HG02588 (cell line): ENCODE data around the gene CHD6.
"Not testable (repeated sequence)": the region's sequence is repeated elsewhere in the genome, so short reads cannot be mapped to it uniquely, and the experiment has no call there.

ENCODE experiments used
- ATAC-seq: cut with Tn5 transposase; IDR thresholded peaks from one replicate; pipeline ENCODE4 v1.9.1; 2021; ENCODE audit warnings: mild to moderate bottlenecking, moderate library complexity; ENCODE audit not compliant: unreplicated experiment

CHD6 gene

GRCh38 chr20:41544472-41544871 is 73.7 kb downstream of the CHD6 start:
- no peak for ATAC-seq

DNA sequence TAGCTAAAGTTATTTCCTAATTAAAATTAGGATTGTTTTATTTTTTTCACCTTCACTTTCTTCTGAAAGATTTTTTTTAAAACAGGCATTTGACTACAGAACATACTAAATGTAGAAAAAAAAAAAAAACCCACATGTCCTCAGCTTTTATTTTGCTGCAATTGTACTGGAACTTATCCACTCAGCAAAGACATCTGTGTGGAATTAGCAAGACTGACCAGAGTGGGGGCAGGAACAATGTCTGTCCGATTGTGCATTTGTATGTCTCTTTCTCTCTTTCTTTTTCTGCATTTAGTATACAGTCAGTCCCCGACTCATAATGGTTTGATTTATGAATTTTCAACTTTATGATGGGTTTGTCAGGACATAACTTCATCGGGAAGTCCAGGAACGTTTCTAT is 77.3 kb downstream of the CHD6 start:
- ATAC-seq = no peak

- no peak for ATAC-seq
These were observed 77.7 kb downstream of the CHD6 start for GRCh38 chr20:41540459-41540858.

- no peak for ATAC-seq
These were observed 79.2 kb downstream of the CHD6 start for GRCh38 chr20:41538810-41539596.

DNA sequence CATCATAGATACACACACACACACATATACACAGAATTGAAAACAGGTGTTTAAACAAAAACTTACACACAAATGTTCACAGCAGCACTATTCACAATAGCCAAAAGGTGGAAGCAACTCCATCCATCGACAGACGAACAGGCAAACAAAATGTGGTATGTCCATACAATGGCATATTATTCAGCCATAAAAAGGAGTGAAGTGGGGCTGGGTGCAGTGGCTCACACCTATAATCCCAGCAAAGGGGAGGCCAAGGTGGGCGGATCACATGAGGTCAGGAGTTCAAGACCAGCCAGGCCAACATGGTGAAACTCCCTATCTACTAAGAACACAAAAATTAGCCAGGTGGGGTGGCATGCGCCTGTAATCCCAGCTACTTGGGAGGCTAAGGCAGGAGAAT is 80.3 kb downstream of the CHD6 start:
- ATAC-seq = no peak

DNA sequence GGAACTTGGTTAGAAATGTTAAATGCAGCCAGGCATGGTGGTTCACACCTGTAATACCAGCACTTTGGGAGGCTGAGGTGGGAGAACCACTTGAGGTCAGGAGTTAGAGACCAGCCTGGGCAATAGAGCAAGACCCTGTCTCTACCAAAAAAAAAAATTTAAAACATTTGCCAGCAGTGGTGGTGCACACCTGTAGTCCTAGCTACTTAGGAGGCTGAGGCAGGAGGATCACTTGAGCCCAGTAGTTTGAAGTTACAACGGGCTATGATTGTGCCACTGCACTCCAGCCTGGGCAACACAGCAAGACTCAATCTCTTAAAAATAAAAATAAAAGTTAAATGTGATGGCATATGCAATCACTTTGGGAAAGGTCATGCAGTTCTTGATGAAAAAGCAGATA is 82.6 kb downstream of the CHD6 start:
- not testable (repeated sequence) for ATAC-seq

DNA sequence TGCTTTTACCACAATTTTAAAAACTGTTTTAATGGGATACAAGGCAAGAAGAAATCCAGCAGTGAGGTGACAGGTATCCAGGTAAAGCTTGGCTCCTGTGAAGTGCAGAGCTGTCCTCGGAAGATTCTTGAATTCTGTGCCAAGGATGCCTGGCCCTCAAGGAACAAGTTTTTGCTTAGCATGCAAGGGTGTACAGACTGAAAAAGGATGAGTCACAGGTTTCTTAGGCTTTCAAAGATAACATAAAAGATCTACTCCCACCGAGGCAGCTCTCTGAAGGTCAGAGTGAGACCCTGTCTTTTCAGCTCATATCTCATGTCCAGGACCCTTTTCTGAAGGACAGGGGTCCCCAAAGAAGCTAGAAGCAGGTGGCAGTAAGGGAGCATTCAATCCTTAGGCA is 83.3 kb downstream of the CHD6 start:
- no peak for ATAC-seq

- ATAC-seq = no peak
These were observed 84.0 kb downstream of the CHD6 start for GRCh38 chr20:41534170-41534569.

GRCh38 chr20:41533537-41534136 is 84.5 kb downstream of the CHD6 start:
- ATAC-seq = no peak

GRCh38 chr20:41532935-41533334 is 85.2 kb downstream of the CHD6 start:
- no peak for ATAC-seq

DNA sequence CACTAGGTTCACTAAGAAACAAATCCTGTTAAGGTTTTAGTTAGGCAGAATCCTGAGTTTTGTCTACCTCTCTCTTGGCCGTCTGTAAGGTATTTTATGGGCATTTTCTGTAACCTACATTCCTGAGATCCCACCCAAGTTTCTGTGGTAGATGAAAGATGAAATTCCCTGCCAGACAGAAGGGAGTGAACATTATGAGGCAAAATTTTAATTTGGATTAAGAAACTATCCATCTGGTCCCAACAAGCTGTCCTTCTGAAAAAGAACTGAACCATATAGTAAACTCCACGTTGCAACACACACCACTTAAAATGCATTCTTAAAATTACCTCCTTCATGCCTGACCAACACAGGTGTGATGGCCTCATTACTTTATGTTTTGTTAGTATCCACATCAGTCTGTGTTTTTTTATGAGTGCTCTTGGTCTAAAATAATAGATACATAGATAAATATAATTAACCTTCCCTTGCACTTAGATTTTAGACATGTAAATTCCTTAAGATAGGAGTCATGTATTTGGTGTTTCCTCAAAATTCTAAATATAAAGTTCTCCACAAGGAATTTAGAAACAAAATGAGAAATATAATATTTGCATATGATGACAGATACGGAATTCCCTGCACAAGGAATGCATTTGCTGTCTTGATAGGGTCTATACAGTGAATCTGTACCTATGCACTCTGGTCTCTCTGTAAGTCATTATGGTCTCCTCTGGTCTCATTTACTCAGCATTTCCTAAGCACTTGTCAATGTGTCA is 86.5 kb downstream of the CHD6 start:
- ATAC-seq = no peak

- no peak for ATAC-seq
These were observed 87.3 kb downstream of the CHD6 start for GRCh38 chr20:41530923-41531322.

GRCh38 chr20:41526327-41526726 is 91.8 kb downstream of the CHD6 start:
- no peak for ATAC-seq

DNA sequence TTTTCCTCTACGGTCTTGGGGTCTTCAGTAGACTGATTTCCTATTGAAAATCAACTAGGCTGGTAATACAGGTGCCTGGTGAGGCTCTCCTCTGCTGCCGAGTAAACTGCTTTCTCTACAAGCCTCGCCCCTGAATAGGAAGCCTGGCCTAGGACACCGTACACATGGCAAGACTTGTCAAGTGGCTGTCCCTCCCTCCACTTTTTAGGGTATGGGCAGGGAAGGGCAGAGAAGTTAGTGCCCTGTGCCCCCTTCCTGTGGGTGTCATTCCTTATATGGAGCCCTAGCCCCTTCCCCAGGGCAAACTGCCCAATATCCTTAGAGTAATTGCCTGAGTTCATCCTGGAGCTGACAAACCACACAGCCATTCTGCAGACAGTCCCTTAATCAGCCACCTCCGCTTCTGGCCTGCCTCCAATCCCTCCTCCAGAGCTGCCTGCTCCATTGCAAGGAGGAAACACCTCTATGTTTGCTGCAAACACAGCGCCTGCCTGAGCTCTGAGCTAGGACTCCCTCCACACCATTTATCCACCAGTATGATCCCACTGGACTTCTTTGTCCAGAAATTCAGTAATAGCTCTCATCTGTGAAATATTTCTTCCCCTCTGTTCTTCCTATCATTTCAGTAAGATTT is 93.1 kb downstream of the CHD6 start:
- ATAC-seq = no peak

GRCh38 chr20:41523857-41524256 is 94.3 kb downstream of the CHD6 start:
- no peak for ATAC-seq

DNA sequence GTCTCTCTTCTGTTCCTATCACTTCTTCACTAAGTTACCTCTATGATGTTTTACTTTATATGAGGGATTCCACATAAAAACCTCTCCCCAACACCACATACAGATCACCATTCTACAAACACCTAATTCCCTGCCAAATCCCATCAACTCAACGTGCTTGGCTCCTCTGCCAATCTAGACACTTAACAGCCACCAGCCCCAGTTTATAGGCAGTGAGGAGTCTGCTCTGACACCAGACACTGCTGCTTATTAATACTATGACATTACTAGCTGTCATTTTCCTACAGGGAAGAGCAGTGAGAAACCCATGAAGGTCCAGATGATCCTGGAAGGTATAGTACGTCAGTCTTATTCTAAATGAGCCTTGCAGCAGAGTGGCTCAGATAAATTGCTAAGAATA is 104.3 kb downstream of the CHD6 start:
- no peak for ATAC-seq

- ATAC-seq = no peak
These were observed 105.6 kb downstream of the CHD6 start for GRCh38 chr20:41512624-41513023.

GRCh38 chr20:41510847-41511450 is 107.2 kb downstream of the CHD6 start:
- no peak for ATAC-seq

GRCh38 chr20:41510224-41510623 is 108.0 kb downstream of the CHD6 start:
- no peak for ATAC-seq

DNA sequence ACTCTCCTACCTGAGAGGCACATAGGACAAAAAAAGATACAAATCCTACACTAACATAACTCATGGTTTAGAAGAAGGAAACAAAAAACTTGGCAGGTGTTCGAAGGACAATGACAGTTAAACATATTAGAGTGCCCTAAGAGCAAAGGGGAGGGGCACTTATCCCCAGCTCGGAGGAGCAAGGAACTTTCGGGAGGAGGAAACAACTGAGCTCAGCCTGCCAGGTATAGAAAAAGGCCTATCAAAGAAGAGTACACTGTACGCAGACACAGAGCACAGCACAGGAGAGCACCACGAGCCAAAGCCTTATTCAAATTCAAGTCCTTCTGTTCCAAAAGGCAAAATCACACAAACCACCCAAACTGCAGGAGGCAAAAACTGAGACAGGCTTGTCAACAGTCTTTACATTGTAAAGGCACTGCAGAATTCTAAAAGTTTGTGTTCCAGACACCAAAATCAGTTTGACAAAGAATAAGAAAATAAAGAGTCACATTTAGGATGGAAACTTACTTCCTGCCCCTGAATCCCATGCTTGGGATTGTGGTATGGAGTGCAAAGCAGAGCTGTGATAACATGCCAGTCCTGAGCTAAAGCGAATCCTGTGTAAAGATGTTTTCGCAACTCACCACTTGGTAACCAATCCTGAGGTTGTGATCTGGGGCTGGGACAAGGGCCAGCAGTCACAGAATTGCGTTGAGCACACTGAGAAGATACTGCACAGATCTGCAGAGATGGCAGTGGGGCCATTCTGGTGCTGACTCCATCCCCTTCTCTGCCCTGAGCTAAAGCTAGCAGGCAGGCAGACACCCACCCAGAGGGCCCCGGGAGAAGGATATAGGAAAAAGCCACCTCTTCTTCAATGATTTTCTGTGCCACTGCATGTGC is 108.6 kb downstream of the CHD6 start:
- no peak for ATAC-seq
